ENCODE data around the gene CCHCR1.
"Not testable (repeated sequence)": the region's sequence is repeated elsewhere in the genome, so short reads cannot be mapped to it uniquely, and the experiment has no call there.

Gene CCHCR1

DNA sequence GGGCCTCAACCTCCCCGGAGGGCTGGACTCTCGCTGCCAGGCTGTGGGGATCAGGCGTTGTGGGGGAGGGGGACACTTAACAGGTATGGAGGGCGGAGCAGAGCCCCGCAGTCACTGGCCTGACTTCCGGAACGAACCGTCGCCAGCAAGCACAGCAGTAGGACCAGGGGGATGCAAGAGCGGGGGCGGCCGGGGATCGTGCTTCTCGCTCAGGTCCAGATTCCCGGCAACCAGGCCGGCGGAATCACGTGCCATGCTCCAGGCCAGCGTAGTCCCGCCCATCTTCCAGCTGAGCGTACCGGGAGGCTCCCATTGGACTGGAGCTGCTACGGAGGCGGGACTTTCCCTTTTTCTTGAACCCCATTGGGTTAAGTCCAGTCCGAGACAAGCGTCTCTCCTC, 22.9 kb upstream of the CCHCR1 start:
- DNase-seq (ENCODE audit: low spot score): peak; percentile 45

GRCh38 chr6:31179896-31180295, 22.3 kb upstream of the CCHCR1 start:
- DNase-seq (ENCODE audit: low spot score): no peak

DNA sequence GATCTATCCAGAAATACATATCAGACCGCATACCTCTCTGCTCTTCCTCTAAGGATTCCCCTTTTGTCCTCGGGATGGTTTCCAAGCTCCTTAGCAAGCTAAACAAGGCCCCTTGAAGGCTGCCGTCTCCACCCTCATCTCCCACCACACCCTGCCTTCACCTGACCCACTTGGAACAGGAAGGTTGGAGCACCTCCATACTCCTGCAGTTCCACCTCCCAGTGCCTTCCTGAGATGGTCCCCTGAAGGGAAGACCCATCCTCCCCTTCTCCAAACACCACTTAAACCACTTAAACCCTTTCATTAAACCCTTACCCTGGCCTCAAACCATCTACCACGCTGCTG, 21.4 kb upstream of the CCHCR1 start:
- no peak for DNase-seq (ENCODE audit: low spot score)

DNA sequence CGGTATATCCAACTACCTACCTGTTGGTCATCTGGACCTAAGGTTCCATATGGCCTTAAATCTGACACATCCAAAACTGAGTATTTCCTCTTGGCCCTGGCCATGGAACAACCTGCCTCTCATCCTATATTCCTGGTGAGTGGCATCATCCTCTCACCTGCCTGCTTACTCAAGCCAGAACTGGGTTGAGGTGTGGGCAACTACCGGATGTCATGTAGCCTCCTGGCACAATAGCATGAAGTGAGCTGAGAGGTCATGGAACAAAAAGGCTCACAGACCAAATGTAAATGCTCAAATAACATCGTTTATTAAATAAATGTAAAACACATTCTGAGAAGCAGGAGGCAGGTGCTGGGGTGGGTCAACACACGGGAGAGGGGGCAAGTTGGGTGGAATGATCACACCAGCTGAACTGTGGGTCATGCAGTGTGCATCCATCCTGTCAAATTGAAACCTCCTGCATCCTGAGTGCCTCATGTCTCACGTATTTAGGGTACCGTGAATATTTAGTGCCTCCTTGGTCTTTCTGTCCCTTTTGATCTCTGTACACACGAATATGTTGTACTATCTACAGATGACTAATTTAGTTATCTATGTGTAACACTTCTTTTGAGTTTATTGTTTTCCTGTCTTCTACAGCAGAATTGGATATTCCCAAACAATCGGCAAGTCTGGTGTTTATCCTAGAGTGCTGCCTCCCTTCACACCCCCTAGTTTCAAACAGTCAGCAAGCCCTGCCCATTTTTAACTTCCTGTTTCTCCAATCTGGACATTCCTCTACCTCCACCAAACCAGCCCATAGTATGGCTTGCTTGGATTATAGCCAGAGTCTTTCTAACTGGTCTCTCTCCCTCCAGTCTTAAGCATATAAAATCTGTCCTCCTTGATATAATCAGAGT, 20.8 kb upstream of the CCHCR1 start:
- DNase-seq (ENCODE audit: low spot score): no peak

DNA sequence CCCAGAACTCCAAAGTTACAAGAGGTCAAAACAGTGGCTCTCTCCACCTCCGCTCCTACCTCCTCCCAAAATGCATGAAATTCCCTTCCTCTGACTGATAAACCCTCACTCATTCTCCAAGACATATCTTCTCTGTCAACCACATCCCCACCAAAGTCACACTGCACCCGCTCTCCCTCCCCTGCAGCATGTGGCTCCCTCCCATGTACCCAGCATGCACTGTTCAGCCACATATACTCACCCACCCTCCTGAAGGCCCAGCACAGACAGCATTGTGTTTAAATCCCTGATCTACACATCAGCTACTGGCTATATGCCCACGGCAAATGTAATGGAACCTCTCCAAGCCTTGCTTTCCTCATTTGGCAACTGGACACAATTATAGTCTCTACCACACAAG, 18.4 kb upstream of the CCHCR1 start:
- no peak for DNase-seq (ENCODE audit: low spot score)

GRCh38 chr6:31174378-31174777, 16.8 kb upstream of the CCHCR1 start:
- no peak for DNase-seq (ENCODE audit: low spot score)

GRCh38 chr6:31173406-31173805, 15.8 kb upstream of the CCHCR1 start:
- no peak for DNase-seq (ENCODE audit: low spot score)

- DNase-seq (ENCODE audit: low spot score): no peak
Observed at GRCh38 chr6:31172973-31173384, 15.4 kb upstream of the CCHCR1 start.

- DNase-seq (ENCODE audit: low spot score): no peak
Observed at GRCh38 chr6:31171931-31172905, 14.6 kb upstream of the CCHCR1 start.

- DNase-seq (ENCODE audit: low spot score): no peak
Observed at GRCh38 chr6:31170987-31171671, 13.5 kb upstream of the CCHCR1 start.

DNA sequence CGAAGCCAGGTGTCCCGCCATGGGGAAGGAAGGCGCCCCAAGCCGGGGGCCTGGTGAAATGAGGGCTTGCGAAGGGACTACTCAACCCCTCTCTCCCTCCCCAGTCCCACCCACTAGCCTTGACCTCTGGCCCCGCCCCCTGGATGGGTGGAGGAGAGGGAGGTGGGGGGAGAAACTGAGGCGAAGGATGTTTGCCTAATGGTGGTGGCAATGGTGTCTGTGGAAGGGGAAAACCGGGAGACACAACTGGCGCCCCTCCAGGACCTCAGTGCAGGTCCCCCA, 12.9 kb upstream of the CCHCR1 start, which contains the start of gene POU5F1:
POU5F1 (minus strand) TSS at position 83 of the 282 bp plus-strand sequence; CDS start at position 21, 62 bp downstream.
- DNase-seq (ENCODE audit: low spot score): no peak

DNA sequence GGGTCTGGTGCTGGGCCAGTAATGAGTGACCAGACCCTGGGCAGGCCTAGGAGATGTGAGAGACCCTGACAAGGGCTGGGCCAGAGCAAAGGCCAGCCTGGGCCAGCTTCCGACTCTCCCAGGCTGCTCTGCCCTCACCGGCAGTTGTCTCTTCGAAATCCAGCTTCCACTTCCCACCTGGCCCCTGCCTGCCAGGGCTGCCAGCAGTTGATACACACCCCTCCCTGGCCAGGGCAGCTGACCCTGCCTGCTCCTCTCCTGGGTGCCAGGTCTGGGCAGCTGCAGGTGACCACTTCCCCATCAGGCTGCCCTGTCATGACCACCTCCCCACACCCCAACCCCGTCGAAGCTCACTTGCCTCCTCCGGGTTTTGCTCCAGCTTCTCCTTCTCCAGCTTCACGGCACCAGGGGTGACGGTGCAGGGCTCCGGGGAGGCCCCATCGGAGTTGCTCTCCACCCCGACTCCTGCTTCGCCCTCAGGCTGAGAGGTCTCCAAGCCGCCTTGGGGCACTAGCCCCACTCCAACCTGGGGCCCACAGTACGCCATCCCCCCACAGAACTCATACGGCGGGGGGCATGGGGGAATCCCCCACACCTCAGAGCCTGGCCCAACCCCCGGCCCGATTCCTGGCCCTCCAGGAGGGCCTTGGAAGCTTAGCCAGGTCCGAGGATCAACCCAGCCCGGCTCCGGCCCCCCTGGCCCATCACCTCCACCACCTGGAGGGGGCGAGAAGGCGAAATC, 12.4 kb upstream of the CCHCR1 start:
- DNase-seq (ENCODE audit: low spot score): not testable (repeated sequence)

GRCh38 chr6:31169123-31169857, 11.7 kb upstream of the CCHCR1 start:
- no peak for DNase-seq (ENCODE audit: low spot score)

DNA sequence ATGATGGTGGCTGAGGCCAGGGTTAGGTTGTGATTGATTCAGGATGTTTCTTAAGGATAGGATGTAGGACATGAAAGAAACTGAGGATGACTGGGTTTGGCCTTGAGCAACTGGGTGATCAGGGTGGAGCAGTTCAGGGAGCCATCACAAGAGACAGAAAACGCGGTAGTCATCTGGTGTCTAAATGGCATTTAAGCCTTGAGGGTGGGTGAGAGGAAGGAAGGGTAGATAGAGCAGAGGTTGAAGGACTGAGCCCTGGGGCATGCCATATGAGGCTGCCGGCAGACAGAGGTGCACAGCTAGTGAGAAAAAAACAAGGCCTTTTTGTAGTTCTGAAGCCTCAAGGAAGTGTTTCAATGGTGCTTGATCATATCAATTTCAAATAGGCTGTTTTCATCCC, 11.0 kb upstream of the CCHCR1 start:
- DNase-seq (ENCODE audit: low spot score): no peak

- DNase-seq (ENCODE audit: low spot score): no peak
Observed at GRCh38 chr6:31165986-31166385, 8.4 kb upstream of the CCHCR1 start.

DNA sequence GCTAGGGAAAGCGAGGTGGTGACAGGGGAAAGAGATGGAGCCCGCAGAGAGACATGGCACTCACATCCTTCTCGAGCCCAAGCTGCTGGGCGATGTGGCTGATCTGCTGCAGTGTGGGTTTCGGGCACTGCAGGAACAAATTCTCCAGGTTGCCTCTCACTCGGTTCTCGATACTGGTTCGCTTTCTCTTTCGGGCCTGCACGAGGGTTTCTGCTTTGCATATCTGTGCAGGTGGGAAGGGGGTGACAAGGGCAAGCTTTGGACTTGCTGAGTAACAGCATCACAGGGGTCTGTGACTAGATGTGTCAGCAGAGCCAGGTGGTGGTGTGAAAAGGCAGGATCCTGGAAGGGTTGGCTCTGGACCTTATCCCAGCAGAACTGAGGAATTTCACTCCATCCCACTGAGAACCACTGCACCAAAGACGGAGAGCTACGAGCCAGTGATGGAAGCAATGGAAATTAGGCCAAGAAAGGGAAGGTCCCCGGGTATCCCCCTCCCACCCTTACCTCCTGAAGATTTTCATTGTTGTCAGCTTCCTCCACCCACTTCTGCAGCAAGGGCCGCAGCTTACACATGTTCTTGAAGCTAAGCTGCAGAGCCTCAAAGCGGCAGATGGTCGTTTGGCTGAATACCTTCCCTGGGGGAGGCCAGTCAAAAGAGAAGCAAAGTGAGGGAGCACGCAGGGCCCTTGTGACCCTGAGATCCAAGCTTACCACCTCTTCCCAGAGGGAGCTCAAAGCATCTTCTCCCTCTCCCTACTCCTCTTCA, 7.6 kb upstream of the CCHCR1 start:
- DNase-seq (ENCODE audit: low spot score): not testable (repeated sequence)

DNA sequence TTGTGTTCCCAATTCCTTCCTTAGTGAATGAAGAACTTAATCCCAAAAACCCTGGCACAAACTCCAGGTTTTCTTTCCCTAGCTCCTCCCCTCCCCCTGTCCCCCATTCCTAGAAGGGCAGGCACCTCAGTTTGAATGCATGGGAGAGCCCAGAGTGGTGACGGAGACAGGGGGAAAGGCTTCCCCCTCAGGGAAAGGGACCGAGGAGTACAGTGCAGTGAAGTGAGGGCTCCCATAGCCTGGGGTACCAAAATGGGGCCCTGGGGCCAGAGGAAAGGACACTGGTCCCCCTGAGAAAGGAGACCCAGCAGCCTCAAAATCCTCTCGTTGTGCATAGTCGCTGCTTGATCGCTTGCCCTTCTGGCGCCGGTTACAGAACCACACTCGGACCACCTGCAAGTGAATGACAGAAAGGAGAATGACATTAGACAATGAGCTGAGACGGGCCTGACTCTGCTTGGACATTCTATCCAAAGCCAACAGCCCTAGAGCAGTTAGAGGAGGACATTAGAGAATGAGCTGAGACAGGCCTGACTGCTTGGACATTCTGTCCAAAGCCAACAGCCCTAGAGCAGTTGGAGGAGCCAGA, 7.0 kb upstream of the CCHCR1 start:
- not testable (repeated sequence) for DNase-seq (ENCODE audit: low spot score)

DNA sequence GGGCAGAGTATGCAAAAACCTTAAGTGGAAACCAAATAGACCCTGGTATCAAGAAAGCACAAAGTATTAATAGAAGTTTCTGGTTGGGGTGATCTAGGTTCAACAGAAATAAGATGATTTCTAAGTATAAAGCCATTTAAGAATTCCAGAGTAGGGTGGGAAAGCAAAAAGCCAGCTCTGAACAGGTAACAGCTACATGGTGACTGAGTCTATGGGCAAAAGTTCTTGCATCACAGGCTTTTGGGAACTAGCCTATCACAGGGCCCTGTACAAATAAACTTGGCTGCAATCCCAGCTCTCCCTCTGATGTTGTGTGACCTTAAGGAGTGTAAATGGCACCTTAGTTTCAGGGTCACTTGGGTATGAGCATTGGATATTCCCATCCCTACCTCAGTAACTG, 6.3 kb upstream of the CCHCR1 start:
- no peak for DNase-seq (ENCODE audit: low spot score)

- DNase-seq (ENCODE audit: low spot score): no peak
Observed at GRCh38 chr6:31162463-31163165, 5.0 kb upstream of the CCHCR1 start.

Data from globus pallidus (tissue), 1 donor.